Endodermal cell (in vitro differentiated cells): ENCODE results near the gene SIX6. TPM values are rescaled to one million over a fixed set of nuclear protein-coding genes. Genes with fewer than 3 reads are reported as not detected.

Source experiments
- DNase-seq: peaks from one replicate; pipeline ENCODE4 v3.0.0-alpha.2; 2017
- H3K27ac ChIP-seq: 2 replicates; pipeline ENCODE4 v1.5.1; 2013; ENCODE audit warnings: mild to moderate bottlenecking, low read depth, low read length, moderate library complexity
- H3K27me3 ChIP-seq: 2 replicates; pipeline ENCODE4 v1.6.1; 2013; ENCODE audit warnings: mild to moderate bottlenecking, low read length, moderate library complexity; ENCODE audit not compliant: insufficient read depth, control insufficient read depth, poor library complexity, severe bottlenecking
- H3K36me3 ChIP-seq: 2 replicates; pipeline ENCODE4 v1.7.0; 2013; ENCODE audit warnings: mild to moderate bottlenecking, low read length, moderate library complexity; ENCODE audit not compliant: control insufficient read depth, insufficient read depth
- H3K4me1 ChIP-seq: one replicate; pipeline ENCODE4 v1.7.0; 2013; ENCODE audit warnings: low read length; ENCODE audit not compliant: control insufficient read depth, insufficient read depth
- H3K4me3 ChIP-seq: 2 replicates; pipeline ENCODE4 v1.5.1; 2013; ENCODE audit warnings: mild to moderate bottlenecking, low read length, moderate library complexity
- H3K9ac ChIP-seq: 2 replicates; pipeline ENCODE4 v1.6.1; 2013; ENCODE audit warnings: mild to moderate bottlenecking, low read length, moderate library complexity; ENCODE audit not compliant: poor library complexity, severe bottlenecking; ENCODE audit errors: extremely low read depth
- H3K9me3 ChIP-seq: 2 replicates; pipeline ENCODE4 v1.6.1; 2013; ENCODE audit warnings: mild to moderate bottlenecking, low read length, moderate library complexity; ENCODE audit not compliant: control insufficient read depth
- H3K27ac Mint-ChIP-seq: 2 replicates; pipeline ENCODE4 v1.8.0; 2020; ENCODE audit warnings: mixed read lengths
- H3K27me3 Mint-ChIP-seq: 2 replicates; pipeline ENCODE4 v1.8.0; 2021; ENCODE audit warnings: mild to moderate bottlenecking, mixed read lengths; ENCODE audit not compliant: insufficient read depth
- H3K36me3 Mint-ChIP-seq: 2 replicates; pipeline ENCODE4 v1.8.0; 2020; ENCODE audit warnings: low read depth, mixed read lengths
- H3K4me1 Mint-ChIP-seq: 2 replicates; pipeline ENCODE4 v1.8.0; 2020; ENCODE audit warnings: mixed read lengths
- H3K4me3 Mint-ChIP-seq: 2 replicates; pipeline ENCODE4 v1.8.0; 2020; ENCODE audit warnings: mild to moderate bottlenecking, moderate library complexity, mixed read lengths
- H3K9me3 Mint-ChIP-seq: 2 replicates; pipeline ENCODE4 v1.8.0; 2020; ENCODE audit warnings: mild to moderate bottlenecking, mixed read lengths
- WGBS, 2 experiments: methylation state at CpG; one replicate each; pipeline versions ENCODE4 v1.1.5 to v1.1.7; 2013; ENCODE audit warnings: missing lambda C conversion rate in 2 of 2, mixed read lengths in 1 of 2; ENCODE audit not compliant: insufficient coverage in 1 of 2, insufficient read length in 1 of 2; 5-methylcytosine and 5-hydroxymethylcytosine counted together
- total RNA-seq, 2 donors: library from RNA; stranded (reverse); fragmentation: NEBNext Ultra II Directional in 1 of 2; extraction: Animal tissue kit (Norgen Biotek cat#: 25700) in 1 of 2; gene quantifications; 2 replicates in 1 of 2; 3 replicates in 1 of 2; pipeline ENCODE4 v1.2.1, GENCODE V29; 2021
- TF ChIP-seq, protein P1 (sequence below): fragments of 200-600 bp; sonication (generic); conservative IDR thresholded peaks from 2 replicates; pipeline ENCODE4 v1.5.0; 2021; ENCODE audit warnings: antibody characterized with exemption, mild to moderate bottlenecking

SIX6 gene
- total RNA-seq, 2 donors from 2014 or later, result not detected

DNA sequence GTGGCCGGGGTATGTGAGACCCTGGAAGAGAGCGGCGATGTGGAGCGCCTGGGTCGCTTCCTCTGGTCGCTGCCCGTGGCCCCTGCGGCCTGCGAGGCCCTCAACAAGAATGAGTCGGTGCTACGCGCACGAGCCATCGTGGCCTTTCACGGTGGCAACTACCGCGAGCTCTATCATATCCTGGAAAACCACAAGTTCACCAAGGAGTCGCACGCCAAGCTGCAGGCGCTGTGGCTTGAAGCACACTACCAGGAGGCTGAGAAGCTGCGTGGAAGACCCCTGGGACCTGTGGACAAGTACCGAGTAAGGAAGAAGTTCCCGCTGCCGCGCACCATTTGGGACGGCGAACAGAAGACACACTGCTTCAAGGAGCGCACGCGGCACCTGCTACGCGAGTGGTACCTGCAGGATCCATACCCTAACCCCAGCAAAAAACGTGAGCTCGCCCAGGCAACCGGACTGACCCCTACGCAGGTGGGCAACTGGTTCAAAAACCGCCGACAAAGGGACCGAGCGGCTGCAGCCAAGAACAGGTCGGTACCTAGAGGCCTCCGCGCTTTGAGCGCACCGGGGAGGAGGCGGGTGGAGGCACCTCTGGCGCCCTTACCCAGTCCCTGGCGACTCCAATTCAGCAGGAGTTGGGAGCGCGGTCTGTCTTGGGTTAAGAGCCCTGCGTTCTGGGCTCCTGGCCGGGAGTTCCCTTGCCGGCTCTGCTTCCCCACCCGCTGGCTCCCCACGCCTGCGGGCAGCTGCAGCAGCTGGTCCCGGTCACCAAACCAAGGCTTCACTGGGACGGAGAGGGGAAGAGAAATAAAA lies 700 bp downstream of the SIX6 start:
- peaks cover 25% of the 10 kb centered on the region for H3K4me1 Mint-ChIP-seq
- peaks cover 100% of the 10 kb centered on the region for H3K27me3 Mint-ChIP-seq
- Histone ChIP-seq H3K36me3 (no peaks in the 10 kb centered on the region), H3K4me1 (peaks cover 9% of the 10 kb centered on the region), H3K9me3 (no peaks in the 10 kb centered on the region), H3K9ac (no peak overlapping the region), H3K27me3 (peaks cover 100% of the 10 kb centered on the region), H3K4me3 (peak overlapping the region; percentile 68), H3K27ac (no peak overlapping the region)
- H3K4me3 Mint-ChIP-seq, result peak overlapping the region; percentile 44
- TF ChIP-seq, protein P1, sequence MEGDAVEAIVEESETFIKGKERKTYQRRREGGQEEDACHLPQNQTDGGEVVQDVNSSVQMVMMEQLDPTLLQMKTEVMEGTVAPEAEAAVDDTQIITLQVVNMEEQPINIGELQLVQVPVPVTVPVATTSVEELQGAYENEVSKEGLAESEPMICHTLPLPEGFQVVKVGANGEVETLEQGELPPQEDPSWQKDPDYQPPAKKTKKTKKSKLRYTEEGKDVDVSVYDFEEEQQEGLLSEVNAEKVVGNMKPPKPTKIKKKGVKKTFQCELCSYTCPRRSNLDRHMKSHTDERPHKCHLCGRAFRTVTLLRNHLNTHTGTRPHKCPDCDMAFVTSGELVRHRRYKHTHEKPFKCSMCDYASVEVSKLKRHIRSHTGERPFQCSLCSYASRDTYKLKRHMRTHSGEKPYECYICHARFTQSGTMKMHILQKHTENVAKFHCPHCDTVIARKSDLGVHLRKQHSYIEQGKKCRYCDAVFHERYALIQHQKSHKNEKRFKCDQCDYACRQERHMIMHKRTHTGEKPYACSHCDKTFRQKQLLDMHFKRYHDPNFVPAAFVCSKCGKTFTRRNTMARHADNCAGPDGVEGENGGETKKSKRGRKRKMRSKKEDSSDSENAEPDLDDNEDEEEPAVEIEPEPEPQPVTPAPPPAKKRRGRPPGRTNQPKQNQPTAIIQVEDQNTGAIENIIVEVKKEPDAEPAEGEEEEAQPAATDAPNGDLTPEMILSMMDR, result no peak
- DNase-seq, result peak; percentile 83
- H3K9me3 Mint-ChIP-seq, result no peaks in the 10 kb centered on the region
- H3K27ac Mint-ChIP-seq, result no peak overlapping the region
- WGBS, 2 experiments, result 1 to 2% methylated on average over 29 to 58 of the region's 58 CpGs
- no peaks in the 10 kb centered on the region for H3K36me3 Mint-ChIP-seq

DNA sequence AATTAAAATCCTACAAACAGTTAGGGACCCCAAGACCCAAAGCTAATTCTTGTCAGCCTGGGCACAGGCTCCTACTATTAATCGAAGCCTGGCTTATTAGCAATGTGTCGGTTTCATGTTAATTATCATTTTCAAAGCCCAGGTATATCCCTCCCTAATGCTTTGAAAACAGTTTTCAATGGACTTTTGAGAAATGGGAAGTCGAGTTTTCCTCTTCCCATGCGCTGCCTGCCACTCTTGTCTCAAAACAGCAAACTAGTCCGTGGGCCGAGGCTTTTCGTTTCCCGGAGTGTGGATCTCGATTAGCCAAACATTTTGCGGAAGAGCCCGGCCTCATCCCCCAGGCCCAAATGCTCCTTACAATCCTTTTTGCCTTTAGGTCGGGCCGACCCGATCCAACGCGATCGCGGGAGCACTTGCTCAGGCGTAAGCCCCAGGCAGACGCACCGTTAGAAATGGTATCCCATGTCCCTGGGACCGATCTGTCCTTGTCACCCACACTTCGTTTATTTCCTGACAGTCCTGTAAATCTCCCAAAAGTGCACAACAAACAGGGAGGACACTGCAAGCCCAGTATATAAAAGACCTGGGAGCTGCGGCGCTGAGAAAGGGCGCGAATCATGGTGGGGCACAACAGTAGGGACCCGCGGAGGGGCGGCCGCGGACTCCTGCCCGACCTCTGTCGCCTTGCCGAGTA lies 1.5 kb downstream of the SIX6 start:
- Histone ChIP-seq H3K4me3 (peak overlapping the region; percentile 68), H3K4me1 (peaks cover 9% of the 10 kb centered on the region), H3K27ac (no peak overlapping the region), H3K9me3 (no peaks in the 10 kb centered on the region), H3K27me3 (peaks cover 100% of the 10 kb centered on the region), H3K9ac (no peak overlapping the region), H3K36me3 (no peaks in the 10 kb centered on the region)
- H3K4me3 Mint-ChIP-seq, result peak overlapping the region; percentile 25
- TF ChIP-seq, protein P1, result no peak
- no peak for DNase-seq
- H3K4me1 Mint-ChIP-seq, result peaks cover 25% of the 10 kb centered on the region
- H3K36me3 Mint-ChIP-seq, result no peaks in the 10 kb centered on the region
- no peak overlapping the region for H3K27ac Mint-ChIP-seq
- WGBS, 2 experiments, result 1 to 2% methylated on average over 9 to 35 of the region's 35 CpGs
- peaks cover 95% of the 10 kb centered on the region for H3K27me3 Mint-ChIP-seq
- no peaks in the 10 kb centered on the region for H3K9me3 Mint-ChIP-seq

DNA sequence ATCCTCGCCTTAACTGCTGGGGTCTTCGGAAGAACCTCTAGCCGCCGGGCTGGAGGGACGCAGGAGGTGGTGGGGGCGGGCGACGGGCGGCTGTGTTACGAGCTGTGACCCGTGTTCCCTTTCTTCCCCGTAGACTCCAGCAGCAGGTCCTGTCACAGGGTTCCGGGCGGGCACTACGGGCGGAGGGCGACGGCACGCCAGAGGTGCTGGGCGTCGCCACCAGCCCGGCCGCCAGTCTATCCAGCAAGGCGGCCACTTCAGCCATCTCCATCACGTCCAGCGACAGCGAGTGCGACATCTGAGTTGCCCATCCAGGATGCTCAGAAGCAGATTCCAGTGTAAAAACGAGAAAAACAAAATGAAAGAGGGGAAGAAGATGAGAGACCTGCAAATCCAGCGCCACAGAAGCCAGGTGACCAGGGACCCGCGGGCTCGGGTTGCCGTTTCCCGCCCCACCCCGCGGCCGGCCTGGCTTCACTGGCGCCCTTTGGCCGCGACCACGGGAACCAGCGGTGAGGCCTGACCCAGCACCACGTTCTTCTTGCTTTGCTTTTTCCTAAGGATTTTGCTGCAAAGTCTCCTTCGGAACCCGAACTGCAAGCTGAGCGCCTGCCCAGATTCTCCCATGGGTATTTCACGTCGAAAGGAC lies 2.1 kb downstream of the SIX6 start:
- H3K27me3 Mint-ChIP-seq, result peaks cover 93% of the 10 kb centered on the region
- H3K9me3 Mint-ChIP-seq, result no peaks in the 10 kb centered on the region
- Histone ChIP-seq H3K4me3 (no peak overlapping the region), H3K27ac (no peak overlapping the region), H3K9ac (no peak overlapping the region), H3K4me1 (peaks cover 9% of the 10 kb centered on the region), H3K36me3 (no peaks in the 10 kb centered on the region), H3K27me3 (peaks cover 100% of the 10 kb centered on the region), H3K9me3 (no peaks in the 10 kb centered on the region)
- H3K4me3 Mint-ChIP-seq, result peak overlapping the region; percentile 25
- TF ChIP-seq, protein P1, result no peak
- peak; percentile 77 for DNase-seq
- H3K27ac Mint-ChIP-seq, result no peak overlapping the region
- no peaks in the 10 kb centered on the region for H3K36me3 Mint-ChIP-seq
- peaks cover 19% of the 10 kb centered on the region for H3K4me1 Mint-ChIP-seq
- WGBS, 2 experiments, result 1% methylated on average over 37 to 49 of the region's 49 CpGs
